GM15510 (cell line): ENCODE data around the gene TIMP4.

ENCODE experiments used
- POLR2A ChIP-seq: IDR thresholded peaks from 3 replicates; pipeline ENCODE4 v1.6.1; 2011; ENCODE audit warnings: borderline replicate concordance; ENCODE audit not compliant: insufficient read length; ENCODE audit errors: extremely low read depth

Gene TIMP4

DNA sequence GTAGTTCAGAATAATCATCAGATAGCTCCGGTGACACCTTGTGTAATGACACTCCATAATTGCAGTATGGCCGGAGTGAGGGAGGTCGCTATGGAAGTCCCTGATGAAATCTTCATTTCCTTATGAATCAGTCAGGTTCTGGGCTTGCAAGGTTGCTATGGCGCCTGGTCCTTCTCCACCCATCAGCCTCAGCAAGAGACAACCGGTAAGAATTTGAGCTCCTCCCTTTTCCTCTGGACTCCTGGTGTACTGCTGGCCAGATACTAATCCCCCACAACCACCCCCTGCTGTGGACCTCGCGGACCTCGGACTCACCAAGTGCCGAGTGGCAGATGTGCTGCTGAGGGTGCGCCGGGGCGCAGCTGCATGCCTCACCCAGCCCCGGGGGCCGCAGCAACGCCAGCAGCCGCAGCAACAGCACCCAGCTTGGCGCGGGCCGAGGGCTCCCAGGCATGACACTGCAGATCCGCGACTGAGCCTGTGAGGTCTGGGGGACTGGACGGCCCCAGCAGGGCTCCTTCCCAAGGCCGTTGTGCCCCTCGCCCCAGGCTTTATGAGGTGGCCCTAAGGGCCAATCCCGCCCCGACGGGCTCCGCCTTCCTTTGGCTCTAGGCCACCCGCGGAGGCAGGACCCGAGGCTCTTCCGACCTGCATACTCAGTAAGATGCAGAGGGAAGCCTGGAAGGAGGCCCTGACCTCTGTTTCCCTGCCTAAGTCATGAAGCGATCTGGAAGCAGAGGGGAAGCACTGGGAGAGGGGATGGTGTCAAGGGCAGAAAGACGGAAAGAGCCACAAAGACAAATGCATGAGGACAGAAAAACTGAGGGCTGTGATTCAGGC is at the start of gene TIMP4:
TSS of gene TIMP4 (minus strand) at position 526 of the 840 bp plus-strand sequence. CDS start at position 454, 72 bp downstream.
- no peak for TF ChIP-seq POLR2A

- no peak for TF ChIP-seq POLR2A
Observed at GRCh38 chr3:12205171-12205570, 46.5 kb upstream of the TIMP4 start.

DNA sequence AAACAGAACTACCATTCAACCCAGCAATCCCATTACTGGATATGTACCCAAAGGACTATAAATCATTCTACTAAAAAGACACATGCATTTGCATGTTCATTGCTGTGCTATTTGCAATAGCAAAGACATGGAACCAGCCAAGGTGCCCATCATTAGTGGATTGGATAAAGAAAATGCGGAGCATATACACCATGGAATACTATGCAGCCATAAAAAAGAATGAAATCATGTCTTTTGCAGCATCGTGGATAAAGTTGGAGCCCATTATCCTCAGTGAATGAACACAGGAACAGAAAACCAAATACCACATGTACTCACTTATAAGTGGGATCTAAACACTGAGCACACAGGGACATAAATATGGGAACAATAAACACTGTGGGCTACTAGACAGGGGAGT is 43.1 kb upstream of the TIMP4 start:
- TF ChIP-seq POLR2A: no peak

DNA sequence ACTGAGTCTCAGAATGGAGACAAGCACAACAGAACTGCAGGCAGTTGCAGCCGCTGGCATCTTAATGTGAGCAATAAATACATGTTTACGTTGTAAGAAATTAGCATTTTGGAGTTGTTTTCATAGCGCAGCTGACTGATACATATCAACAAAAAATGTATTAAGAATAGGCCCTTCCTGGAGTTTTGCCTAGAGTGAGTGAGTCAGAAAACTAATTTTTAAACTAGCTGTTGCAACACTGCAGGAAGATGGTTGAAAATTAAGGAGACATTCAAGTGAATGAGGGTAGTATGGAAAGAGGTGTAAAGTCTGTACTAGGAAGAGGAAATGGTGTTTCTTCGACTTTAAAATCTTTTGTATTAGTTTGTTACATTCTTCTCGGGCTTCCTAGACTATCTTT is 39.6 kb upstream of the TIMP4 start:
- no peak for TF ChIP-seq POLR2A

DNA sequence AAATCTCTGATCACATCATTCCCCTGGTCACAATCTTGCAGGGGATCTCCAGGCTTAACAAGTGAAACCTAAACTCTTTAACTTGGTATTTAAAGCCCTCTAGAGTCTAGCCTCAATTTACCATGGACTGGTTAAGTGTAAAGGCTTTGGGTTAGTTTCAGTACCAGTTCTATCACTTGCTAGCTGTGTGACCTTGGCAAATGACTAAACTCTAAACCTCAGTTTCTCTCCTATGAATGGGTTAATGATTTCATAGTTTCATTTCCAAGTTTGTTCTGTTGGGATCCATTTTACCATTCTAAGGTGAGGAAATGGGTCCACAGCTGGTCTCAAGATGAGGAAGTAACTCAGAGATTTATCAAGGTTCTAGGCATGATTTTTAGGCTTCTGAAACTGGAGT is 38.8 kb upstream of the TIMP4 start:
- no peak for TF ChIP-seq POLR2A

GRCh38 chr3:12196684-12197083 is 38.0 kb upstream of the TIMP4 start:
- no peak for TF ChIP-seq POLR2A

DNA sequence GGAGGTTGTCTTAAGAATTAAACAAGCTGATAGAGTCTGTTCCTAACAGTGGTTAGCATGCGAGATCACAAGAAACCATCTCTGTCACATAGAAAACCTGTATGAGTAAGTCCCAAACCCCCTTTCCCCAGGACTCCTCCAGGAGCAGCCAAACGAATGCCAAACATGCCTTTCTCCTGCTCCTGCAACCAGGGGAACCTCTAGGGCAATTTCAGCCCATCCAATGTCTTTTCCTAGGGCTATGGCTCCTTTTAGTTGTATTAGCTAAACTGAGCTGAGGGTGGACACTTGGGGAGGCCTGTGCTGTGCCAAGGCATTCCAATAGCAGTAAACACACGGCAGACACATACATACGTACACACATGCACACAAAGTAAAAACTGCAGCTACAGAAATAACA is 36.5 kb upstream of the TIMP4 start:
- TF ChIP-seq POLR2A: no peak

DNA sequence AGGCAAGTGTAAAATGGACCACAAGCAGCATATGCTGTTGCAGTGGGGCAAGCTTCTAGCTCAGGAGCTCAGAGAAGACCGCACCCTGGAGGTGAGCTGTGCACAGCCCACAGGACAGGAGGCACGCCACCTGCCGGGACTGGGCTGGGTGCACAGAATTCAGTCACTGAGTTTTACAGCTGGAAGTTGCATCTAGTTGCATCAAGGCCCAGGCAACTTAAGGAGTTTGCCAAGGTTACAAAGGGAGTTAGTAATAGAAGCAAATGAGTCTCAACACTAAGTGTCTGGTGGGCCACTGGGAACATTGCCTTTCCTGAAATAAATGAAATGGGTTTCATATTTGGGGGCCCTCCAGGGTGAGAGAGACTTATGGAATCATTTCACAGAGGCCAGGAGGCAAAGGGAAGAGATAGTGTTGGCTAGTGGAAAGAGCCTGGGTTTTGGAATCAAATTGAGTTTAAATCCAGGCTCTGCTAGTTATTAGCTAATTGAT is 36.0 kb upstream of the TIMP4 start:
- TF ChIP-seq POLR2A: no peak

GRCh38 chr3:12194209-12194608 is 35.5 kb upstream of the TIMP4 start:
- TF ChIP-seq POLR2A: no peak

DNA sequence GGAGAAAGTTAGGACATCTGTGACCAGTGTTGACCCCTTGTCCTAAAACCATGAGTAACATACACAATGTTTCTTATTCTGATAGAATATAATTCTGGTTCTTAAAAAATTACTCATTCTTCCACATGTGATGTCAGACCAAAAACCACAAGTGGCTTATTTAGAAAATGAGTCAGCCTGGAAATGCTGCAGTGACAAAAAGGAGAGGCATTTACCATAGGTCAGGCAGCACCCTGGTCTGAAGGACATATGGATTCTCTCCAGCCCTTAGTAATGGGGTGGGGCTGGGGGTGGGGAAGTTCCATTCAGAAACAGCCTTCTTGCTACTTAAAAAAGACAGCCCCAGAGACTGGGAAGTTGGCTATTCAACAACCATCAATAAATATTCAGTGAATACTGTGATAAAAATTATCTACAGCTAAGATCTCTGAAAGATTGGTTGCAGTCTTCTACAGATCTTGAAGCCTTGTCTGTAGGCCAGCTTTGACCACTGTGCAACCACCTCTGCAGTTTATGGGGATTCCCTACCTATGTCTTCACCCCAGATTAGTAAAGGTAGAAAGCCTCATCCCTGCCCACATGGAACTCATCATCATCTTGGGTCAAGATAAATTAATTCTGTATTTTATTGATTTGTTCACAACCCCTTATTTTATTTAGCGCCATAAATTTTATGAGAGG is 34.9 kb upstream of the TIMP4 start:
- no peak for TF ChIP-seq POLR2A

DNA sequence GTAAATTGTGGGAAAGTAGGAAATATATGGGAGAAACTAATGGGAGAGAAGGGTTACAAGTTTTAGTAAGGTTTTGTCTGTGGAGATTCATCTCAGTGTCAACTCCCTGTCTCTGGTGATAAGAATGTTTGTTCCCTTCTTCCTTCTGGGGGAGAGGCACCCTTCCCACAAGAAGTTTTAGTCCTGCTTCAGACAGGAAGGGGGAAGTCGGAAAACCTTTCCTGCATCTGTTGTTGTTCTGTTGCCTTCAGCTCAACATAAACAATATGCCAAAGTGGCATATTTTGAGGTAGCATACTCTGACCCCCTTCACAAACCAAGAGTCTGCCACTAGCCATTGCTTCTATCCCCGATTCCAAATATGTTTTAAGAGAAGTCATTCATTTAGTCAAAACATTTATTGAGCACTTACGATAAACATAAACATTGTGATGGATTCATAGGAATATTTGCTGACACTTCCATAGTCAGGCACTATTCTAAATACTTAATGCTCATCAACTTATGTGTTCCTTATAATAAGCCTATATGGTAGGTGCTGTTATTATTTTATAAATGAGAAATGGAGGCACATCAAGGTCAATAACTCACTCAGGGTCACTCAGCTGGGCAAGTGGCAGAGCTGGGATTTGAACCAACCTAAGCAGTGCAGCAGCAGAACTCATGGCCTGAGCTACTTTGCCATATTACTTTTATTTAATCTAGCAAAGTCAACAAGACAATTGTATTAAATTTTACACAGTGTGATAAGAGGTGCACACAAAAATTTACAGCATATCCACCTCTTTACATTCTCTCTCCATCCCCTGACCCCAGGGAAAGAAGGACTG is 34.2 kb upstream of the TIMP4 start:
- no peak for TF ChIP-seq POLR2A

DNA sequence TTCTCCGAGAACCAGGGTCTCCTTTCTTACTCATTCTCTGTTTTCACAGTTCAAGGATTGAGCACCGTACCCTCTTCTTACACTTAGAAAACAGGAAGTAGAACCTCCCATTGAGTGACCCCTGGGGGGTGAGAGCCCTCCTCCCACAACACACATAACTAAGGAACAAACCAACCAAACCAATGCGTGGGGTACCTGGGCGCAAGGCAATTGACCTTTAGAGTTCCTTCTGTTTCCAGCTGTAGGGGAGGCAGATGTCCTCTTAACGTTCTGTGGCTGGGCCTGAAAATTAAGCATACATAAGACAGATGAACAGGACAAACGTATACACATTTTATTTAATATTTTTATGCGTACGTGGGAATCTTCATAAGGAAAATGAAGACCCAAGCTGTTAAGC is 33.5 kb upstream of the TIMP4 start:
- no peak for TF ChIP-seq POLR2A

- no peak for TF ChIP-seq POLR2A
Observed at GRCh38 chr3:12191559-12191958, 32.8 kb upstream of the TIMP4 start.

DNA sequence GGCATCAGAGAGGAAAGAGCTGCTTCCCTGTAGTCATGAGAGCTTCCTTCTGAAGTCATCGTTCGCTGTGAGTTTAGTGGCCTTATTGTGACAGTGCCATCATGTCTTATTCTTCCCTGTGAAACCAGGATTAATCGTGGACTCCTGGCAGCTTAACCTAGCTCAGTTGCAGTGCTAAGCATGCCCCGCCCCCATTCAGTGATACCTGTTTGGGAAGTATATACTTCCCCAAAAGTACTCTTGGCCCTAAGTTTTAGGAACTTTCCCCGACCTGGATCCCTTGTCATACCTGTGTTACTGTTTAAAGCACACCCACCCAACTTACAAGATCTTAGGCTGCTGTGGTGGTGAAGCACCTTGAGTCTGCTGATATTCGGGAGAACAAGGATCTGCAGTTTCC is 32.1 kb upstream of the TIMP4 start:
- no peak for TF ChIP-seq POLR2A
